T47D (cell line): Measurements from ENCODE around the gene DNAH7.
"Not testable (repeated sequence)": the region's sequence is repeated elsewhere in the genome, so short reads cannot be mapped to it uniquely, and the experiment has no call there.

Experiments
- DNase-seq, 2 experiments: peaks; one replicate each; pipeline versions ENCODE4 v3.0.0 to v3.0.0-alpha.2; 2011 to 2012; ENCODE audit warnings: low read depth in 1 of 2, low spot score in 1 of 2
- JUND ChIP-seq: IDR thresholded peaks from 2 replicates; pipeline ENCODE4 v1.6.1; 2012; ENCODE audit warnings: low read depth
- in situ Hi-C: cut with HindIII; loops from 2 replicates; pipeline ENCODE4 v1.10.0; 2016; ENCODE audit warnings: low sequenced_read_pairs, low pct_unique_long_range_greater_than_20kb

Gene DNAH7

DNA sequence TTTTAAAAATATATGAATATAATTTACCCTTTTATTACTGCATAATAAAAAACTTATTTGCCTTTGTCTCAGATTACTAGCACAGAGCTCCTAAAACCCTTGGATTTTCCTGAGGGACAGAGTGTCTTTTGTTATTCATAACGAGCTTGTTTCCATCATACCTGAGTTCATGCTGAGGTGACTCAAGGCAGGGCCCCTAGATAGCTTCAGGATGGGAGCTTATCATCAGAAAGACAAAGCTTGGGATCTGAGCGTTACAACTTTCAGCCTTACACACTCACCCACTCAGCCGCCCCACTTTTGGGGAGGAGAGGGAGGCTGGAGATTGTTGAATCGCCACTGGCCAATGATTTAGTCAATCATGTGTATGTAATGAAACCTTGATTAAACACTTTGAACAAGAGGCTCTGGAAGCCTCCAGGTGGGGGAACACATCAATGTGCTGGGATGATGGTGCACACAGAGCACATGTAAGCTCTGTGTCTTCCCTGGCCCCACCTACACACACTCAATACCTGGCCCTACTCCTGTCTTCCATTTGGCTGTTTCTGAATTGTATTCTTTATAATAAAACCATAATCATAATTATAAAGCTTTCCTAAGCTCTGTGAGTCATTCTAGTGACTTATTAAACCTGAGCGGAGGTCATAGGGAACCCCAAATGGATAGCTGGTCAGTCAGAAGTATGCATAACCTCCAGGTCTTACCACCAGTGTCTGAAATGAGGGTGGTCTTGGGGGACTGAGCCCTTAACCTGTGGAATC, 28.5 kb upstream of the DNAH7 start:
- TF ChIP-seq JUND = no peak
- in situ Hi-C loops = no loop called here
- DNase-seq = no peak

DNA sequence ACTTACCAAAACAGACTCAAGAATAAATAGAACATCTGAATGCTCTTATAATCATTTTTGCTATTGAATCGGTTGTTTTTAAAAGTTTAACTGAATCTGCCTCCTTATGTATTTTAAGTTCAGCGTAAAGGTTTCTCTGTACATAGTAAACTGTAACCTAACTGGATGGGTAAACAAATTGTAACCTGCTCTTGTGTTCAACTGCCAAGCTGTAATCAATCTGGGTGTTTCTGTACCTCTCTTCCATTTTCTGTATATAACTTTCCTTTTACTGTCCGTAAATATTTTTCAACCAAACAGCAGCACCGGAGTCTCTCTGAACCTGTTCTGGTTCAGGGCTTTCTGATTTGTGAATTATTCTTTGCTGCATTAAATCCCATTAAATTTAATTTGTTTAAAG, 27.6 kb upstream of the DNAH7 start:
- no peak for DNase-seq
- TF ChIP-seq JUND = no peak
- in situ Hi-C loops = no loop called here

DNA sequence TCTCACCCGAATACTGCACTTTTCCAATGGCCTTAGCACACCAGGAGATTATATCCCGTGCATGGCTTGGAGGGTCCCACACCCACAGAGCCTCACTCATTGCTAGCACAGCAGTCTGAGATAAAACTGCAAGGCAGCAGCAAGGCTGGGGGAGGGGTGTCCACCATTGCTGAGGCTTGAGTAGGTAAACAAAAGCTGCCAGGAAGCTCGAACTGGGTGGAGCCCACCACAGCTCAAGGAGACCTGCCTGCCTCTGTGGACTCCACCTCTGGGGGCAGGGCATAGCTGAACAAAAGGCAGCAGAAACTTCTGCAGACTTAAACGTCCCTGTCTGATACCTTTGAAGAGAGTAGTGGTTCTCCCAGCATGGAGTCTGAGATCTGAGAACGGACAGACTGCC, 20.8 kb upstream of the DNAH7 start:
- DNase-seq, in situ Hi-C loops: not testable (repeated sequence)

DNA sequence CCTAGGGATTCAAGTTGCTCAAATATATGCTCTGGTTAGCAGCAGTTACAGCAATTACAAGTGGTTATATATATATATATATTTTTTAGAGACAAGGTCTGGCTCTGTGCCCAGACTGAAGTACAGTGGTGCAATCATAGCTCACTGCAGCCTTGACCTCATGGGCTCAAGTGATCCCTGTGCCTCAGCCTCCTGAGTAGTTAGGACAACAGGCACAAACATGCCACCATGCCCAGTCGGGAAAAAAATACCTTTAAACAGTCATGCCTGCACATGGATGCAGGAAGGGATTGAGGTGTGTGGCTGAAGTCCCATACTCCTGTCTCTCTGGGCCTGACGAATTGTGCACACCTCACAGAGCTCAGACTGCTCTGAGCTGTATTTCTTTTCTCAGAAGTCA, 19.6 kb upstream of the DNAH7 start:
- no peak for TF ChIP-seq JUND
- DNase-seq = no peak
- in situ Hi-C loops = no loop called here

DNA sequence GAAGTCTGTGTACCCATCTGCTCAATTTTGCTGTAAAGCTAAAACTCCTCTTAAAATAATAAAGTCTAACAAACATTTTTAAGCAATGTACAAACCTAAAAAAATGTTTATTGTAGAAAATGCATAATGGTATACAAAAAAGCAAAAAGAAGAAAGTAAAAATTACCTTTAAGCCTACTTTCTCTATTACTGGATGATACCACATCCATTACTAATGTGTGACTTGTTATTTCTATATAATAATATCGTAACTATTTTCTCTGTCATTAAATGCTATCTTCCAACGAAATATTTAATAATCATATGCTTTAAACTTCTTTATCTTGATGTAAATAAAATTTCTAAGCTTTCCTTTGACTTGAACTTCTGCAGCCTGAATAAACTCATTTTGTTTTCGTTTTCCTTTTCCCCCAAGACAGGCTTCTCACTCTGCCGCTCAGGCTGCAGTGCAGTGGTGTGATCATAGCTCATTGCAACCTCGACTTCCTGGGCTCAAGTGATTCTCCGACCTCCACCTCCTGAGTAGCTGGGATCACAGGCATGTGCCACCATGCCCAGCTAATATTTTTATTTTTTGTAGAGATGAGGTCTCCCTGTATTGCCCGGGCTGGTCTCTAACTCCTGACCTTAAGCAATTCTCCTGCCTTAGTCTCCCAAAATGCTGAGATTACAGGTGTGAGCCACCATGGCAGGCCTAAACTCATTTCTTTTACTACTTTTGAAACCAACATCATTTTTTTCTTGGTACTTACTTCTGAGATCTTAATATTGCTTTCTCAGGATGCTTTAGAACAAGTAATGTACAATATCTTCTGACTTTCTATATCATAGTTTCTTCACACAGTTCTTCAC, 18.1 kb upstream of the DNAH7 start:
- DNase-seq = no peak
- in situ Hi-C loops = no loop called here
- TF ChIP-seq JUND = no peak

DNA sequence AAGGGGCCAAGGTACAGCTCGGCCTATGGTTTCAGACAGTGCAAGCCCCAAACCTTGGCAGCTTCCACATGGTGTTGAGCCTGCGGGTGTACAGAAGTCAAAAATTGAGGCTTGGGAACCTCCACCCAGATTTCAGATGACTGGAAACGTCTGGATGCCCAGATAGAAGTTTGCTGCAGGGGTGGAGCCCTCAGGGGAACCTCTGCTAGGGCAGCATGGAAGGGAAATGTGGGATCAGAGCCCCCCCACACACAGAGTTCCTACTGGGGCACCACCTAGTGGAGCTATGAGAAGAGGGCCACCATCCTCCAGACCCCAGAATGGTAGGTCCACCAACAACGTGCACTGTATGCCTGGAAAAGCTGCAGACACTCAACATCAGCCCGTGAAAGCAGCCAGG, 15.0 kb upstream of the DNAH7 start:
- TF ChIP-seq JUND = no peak
- DNase-seq = no peak
- in situ Hi-C loops = no loop called here

DNA sequence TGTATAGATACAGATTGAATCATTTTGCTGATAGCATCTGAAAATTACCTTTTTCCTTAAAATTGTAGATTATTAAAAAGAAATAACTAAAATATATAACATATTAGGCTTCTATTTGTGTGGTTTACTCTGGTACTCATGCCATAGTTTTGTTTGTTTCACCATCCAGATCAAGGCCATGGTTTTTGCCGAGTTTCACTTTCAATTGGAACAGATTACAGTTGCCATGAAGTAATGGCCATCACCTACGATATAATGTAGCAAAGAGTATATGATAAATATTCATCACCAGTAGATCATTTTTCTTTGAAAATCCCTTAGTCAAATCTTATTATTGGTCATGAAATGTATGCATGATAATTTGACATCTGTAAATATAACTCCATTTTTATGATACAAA, 11.9 kb upstream of the DNAH7 start:
- in situ Hi-C loops = no loop called here

DNA sequence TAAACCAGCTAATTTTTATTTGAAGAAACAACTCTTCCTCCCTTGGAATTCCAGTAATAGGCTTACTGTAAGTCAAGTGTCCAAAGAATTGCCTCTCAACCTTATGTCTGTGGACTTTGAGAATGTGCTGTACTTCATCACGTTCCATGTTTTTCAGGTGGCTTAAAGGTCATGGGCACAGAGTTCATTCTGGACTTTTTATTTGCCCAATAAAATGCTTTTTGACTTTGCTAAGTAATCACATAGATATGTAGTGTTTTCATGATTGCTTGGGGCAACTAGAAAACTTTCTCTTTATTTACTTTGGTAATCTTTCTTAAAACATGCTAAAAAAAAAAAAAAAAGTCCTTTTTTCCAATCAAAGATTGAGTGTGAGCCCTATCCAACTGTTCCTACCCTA, 10.4 kb upstream of the DNAH7 start:
- TF ChIP-seq JUND = no peak
- in situ Hi-C loops = no loop called here
- no peak for DNase-seq

More for the DNA sequence above, 11.9 kb upstream of the DNAH7 start:
- TF ChIP-seq JUND = no peak
- no peak for DNase-seq

DNA sequence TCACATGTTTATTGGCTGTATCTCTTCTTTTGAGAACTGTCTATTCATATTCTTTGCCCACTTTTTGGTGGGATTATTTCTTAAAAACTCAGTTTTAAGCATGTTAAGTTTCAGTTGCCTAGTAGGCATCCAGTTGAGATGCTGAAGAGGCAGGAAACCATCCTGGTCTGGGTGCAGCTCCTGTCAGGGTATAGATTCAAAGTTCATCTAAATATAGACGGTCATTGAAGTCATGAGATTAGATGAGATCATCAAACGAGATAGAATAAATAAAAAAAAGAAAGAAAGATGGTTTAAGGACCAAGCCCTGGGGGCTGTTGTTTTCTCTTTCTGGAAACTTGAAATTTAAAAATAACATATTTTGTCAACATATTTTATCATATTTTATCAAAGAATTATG, 9.2 kb upstream of the DNAH7 start:
- no peak for DNase-seq
- TF ChIP-seq JUND = no peak
- in situ Hi-C loops = no loop called here

DNA sequence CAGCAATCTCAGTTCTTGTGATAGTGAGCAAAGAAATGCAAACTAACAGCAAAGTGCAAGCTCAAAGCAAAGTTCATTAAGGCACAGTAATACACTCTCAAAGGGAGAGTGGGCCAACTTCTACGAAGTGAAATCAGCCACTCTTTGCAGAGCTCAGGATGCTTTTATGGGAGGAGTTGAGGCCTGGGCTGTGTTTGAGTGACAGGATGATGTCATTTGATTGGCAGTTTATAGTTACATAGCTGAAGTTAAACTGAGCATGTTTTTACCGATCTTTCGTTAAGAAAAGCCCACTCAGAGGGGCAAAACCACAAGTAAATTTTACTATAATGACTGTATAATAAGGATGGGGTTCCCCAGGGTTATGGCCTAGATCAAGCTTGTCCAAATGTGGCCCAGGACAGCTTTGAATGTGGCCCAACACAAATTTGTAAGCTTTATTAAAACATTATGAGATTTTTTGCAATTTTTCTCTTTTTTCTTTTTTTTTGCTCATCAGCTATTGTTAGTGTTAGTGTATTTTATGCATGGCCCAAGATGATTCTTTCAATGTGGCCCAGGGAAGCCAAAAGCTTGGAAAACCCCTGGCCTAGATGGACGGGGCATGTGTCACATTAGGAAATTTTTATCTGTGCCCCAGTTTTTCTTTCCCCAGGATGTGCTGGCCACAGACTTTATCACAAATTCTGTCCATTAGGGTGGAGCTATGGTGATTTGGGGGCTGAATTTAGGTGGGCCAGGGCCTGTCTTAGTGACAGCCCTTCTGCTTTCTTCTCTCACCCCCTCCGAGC, 8.3 kb upstream of the DNAH7 start:
- no peak for DNase-seq
- no peak for TF ChIP-seq JUND
- in situ Hi-C loops = no loop called here

DNA sequence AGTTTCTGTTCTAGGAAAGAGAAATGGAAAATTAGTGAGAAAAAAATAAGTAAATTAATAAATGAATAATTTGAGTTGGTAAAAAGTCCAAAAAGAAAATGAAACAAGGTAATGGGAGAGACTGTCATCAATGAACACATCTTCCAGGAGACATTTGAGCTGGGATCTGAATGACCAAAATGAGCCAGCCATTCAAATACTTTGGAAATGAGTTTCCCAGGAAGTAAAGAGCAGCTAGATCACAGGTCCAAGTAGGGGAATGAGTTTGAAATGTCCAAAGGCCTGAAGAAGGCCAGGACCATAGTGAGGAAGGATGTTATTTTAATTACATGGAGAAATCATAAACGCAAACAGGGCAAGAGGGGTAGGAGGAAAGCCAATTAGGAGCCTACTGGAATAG, 6.6 kb upstream of the DNAH7 start:
- in situ Hi-C loops = no loop called here
- DNase-seq = no peak
- TF ChIP-seq JUND = no peak

DNA sequence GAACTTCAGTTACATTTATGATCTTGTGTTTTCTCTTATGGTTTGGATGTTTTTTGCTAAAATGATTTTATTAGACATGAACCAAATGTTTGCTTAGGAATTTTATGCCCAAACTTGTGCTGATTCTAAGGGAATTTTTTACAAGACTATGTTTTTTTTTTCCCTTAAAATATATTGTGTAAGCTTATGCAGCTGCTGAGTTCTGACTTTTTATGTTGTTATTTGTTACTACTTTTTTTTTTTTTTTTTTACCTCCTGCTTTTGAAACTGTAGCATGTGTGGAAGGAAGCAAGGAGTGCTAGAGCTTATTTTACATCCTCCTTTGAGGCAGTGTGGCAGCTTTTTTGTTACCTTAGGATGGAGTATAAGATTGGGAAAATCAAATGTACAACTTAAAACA, 6.0 kb upstream of the DNAH7 start:
- TF ChIP-seq JUND = no peak
- no peak for DNase-seq
- in situ Hi-C loops = no loop called here

DNA sequence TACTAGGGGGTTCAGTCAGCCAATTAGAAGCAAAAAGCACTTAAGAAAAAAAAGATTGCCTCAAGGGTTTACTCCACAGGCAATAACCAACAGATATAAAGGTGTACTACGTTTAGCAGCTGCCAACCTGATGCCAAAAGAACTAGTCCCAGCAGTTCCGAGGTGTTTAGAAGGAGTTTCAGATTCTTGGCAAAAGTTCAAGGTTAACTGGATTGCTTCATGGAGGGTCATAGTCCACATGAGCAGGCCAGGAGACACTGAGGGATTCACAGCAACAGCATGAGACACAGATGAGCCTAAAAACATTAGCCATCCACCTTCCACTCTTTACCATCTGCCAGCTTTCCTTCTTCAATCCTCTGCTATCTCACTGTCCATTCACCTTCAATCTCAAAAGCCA, 4.9 kb upstream of the DNAH7 start:
- no peak for DNase-seq
- no peak for TF ChIP-seq JUND
- in situ Hi-C loops = no loop called here
